ENCODE results near the gene FNIP1.

GRCh38 chr5:131647048-131647769, 149.6 kb downstream of the FNIP1 start:
- TF ChIP-seq, protein P1, sequence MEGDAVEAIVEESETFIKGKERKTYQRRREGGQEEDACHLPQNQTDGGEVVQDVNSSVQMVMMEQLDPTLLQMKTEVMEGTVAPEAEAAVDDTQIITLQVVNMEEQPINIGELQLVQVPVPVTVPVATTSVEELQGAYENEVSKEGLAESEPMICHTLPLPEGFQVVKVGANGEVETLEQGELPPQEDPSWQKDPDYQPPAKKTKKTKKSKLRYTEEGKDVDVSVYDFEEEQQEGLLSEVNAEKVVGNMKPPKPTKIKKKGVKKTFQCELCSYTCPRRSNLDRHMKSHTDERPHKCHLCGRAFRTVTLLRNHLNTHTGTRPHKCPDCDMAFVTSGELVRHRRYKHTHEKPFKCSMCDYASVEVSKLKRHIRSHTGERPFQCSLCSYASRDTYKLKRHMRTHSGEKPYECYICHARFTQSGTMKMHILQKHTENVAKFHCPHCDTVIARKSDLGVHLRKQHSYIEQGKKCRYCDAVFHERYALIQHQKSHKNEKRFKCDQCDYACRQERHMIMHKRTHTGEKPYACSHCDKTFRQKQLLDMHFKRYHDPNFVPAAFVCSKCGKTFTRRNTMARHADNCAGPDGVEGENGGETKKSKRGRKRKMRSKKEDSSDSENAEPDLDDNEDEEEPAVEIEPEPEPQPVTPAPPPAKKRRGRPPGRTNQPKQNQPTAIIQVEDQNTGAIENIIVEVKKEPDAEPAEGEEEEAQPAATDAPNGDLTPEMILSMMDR (IDR thresholded peaks at IDR 0.05; ENCODE audit: insufficient read depth, low read depth, low read length): no peak
- no peak for TF ChIP-seq EZH2 (IDR thresholded peaks at IDR 0.05; ENCODE audit: insufficient read depth, low read length)

All from astrocyte (in vitro differentiated cells and primary cell).